Measurements from ENCODE around the gene CBY1.
A peak's percentile ranks its signal among the peaks of the same experiment; 100 is the strongest.
"Not testable (repeated sequence)": the region's sequence is repeated elsewhere in the genome, so short reads cannot be mapped to it uniquely, and the experiment has no call there.

Gene CBY1

DNA sequence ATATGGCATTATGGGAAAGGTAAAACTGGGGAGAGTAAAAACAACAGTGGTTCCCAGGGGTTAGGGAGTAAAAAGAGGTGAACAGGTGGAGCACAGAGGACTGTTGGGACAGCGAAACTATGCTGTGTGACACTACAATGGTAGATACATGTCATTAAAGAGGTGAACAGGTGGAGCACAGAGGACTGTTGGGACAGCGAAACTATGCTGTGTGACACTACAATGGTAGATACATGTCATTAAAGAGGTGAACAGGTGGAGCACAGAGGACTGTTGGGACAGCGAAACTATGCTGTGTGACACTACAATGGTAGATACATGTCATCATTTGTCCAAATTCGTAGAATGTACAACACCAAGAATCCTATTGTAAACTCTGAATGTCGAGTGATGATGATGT is 12.2 kb upstream of the CBY1 start:
- not testable (repeated sequence) for DNase-seq (ENCODE audit: low read depth, low spot score); H3K4me3 ChIP-seq (ENCODE audit: low read length)

- no peak overlapping the region for H3K4me3 ChIP-seq (ENCODE audit: low read length)
- DNase-seq (ENCODE audit: low read depth, low spot score): no peak
Observed at GRCh38 chr22:38645430-38645829, 11.0 kb upstream of the CBY1 start.

- no peak overlapping the region for H3K4me3 ChIP-seq (ENCODE audit: low read length)
- no peak for DNase-seq (ENCODE audit: low read depth, low spot score)
Observed at GRCh38 chr22:38649841-38650522, 6.5 kb upstream of the CBY1 start.

DNA sequence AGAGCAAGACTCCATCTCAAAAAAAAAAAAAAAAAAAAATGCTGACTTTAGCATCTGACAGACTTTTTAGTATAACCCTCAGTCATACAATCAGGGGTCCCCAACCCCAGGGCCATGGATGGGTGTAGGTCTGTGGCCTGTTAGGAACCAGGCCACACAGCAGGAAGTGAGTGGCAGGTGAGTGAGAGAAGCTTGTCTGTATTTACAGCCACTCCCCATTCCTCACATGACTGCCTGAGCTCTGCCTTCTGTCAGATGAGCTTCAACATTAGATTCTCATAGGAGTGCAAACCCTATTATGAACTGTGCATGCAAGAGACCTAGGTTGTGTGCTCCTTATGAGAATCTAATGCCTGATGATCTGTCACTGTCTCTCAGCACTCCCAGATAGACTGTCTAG is 3.6 kb upstream of the CBY1 start:
- no peak for DNase-seq (ENCODE audit: low read depth, low spot score)
- no peak overlapping the region for H3K4me3 ChIP-seq (ENCODE audit: low read length)

DNA sequence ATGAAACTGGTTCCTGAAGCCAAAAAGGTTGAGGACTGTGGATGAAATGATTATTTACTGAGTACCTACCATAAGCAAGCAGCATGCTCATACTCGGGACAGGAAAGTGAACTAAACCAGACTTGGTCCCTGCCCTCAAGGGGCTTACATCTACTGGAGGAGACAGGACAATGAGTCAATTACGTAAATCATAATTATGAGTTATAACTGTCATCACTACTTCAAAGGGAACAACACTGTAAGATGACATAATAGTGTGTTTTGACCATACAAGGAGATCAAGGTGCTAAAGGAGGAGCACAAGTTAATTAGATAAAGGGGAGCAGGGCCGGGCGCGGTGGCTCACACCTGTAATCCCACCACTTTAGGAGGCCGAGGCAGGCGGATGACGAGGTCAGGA is 2.7 kb upstream of the CBY1 start:
- H3K4me3 ChIP-seq (ENCODE audit: low read length): no peak overlapping the region
- DNase-seq (ENCODE audit: low read depth, low spot score): no peak

GRCh38 chr22:38655519-38656255 is 751 bp upstream of the CBY1 start:
- DNase-seq (ENCODE audit: low read depth, low spot score): no peak
- H3K4me3 ChIP-seq (ENCODE audit: low read length): peak overlapping the region; percentile 89

DNA sequence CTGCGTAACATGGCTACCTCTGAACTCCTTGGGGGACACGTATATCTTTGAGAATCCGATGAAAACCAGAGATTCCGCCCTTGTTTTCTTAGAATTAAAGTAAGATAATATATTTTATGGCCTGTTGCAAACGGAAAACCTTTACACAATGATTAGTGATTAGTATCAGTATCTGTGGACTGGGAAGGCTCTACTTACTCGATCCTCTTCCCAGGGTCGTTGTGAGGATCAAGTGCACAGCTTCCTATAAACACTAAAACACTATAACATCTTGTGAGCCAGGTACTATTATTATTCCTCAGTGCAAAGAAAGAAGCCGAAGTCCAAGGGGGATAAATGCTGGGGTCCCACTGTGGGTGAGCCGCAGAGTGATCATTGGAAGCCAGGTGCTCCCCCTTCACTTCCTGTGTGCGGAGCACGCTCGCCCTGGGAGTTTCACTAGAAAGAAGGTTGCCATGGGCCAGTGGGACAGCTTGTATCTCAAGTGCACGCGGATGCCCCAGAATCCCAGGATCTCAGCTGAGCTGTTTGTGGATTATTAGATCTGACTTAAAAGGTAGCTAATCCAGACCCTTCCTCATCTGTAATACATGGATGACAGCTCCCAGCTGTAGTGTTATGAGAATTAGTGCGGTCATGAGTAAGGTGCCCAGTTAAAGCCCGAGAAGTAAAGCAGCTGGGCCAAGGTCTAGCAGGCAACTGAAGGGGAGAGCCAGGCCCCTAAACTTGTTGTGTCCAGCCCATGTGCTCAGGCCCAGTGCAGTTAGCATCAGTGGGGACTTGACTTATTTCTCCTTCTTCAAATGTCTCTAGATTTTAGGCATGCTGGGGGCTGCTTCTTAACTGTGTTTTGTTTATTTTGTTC is 839 bp downstream of the CBY1 start:
- H3K4me3 ChIP-seq (ENCODE audit: low read length): peak overlapping the region; percentile 89
- no peak for DNase-seq (ENCODE audit: low read depth, low spot score)

DNA sequence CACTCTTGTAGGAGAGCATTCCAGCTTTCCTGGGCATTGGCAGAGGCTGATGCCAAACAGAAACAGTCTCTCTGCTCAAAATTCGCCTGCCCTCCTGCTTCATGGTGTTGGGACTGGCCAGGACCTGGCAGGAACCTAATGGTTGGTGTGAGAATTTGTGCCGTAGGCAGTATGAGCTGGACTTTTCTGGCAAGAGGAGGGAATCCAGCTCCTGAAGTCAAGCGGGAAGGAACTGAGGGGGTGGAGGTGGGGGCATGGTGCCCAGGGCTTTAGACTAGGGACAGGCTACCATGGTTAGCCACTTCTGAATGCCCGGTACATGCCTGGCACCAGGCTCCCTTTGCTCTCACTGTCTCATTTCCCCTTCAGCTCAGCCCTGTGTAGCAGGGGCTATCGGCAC is 18.4 kb downstream of the CBY1 start:
- DNase-seq (ENCODE audit: low read depth, low spot score): no peak
- H3K4me3 ChIP-seq (ENCODE audit: low read length): no peak overlapping the region

- DNase-seq (ENCODE audit: low read depth, low spot score): no peak
- H3K4me3 ChIP-seq (ENCODE audit: low read length): no peak overlapping the region
Observed at GRCh38 chr22:38675833-38676232, 19.4 kb downstream of the CBY1 start.

- peak within 1 kb of the TSS; percentile 99 for H3K4me3 ChIP-seq (ENCODE audit: low read length)
- DNase-seq (ENCODE audit: low read depth, low spot score): peak; percentile 72
Observed at GRCh38 chr22:38681582-38682335, 25.3 kb downstream of the CBY1 start, which contains the start of gene TOMM22. TOMM22 (plus strand) TSS chr22:38681957; CDS start chr22:38681979, 22 bp downstream.

DNA sequence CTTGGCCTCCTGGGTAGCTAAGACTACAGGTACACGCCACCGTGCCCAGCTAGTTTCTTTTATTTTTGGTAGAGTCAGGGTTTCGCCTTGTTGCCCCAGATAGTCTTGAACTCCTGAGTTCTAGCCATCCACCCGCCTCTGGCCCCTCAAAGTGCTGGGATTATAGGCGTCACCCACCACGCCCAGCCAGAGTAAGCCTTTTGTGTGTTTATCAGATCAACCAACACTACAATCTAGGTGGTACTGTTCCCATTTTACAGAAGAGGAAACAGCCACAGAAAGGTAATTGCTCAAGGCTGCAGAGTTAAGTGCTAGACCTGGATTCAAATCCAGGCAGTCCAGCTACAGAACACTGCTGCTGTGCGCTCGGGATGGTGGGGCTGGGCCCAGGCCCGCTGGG is 28.5 kb downstream of the CBY1 start:
- H3K4me3 ChIP-seq (ENCODE audit: low read length): no peak overlapping the region
- DNase-seq (ENCODE audit: low read depth, low spot score): no peak

DNA sequence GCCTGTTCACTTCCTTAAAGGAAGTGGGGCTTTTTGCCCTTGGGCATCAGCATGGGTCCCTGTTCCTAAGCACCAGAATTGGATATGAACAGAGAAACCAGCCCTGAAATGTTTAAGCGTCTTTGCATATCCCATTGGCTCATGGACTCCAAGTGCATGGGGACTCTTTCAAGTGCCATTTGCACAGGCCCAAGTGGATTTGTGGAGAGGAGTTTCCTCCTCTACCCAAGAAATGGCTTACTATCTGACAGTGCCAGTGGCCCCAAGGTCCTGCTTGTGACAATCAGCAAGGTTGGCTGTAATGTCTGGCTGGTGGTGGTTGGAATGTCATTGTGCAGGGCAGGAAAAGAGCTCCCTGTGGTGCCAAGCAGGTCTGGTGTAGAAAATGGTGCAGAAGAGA is 29.3 kb downstream of the CBY1 start:
- no peak for DNase-seq (ENCODE audit: low read depth, low spot score)
- no peak overlapping the region for H3K4me3 ChIP-seq (ENCODE audit: low read length)

DNA sequence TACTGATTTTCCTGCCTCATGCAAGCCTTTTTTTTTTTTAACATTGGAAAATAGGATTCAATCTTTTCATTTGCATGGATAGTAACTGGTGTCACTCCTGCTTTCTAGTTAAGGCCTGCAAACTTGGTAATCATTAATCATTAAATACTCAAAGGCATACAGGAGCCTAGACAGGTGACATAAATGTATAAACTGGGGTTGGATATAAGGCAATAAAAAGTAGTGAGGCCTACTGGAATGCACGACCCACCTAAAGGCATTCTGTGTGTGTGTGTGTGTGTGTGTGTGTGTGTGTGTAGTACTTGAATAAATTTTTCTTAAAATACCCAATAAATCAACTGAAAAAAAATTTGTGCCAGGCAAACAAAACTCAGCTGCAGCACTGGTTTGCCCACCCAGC is 33.2 kb downstream of the CBY1 start:
- H3K4me3 ChIP-seq (ENCODE audit: low read length): no peak overlapping the region
- no peak for DNase-seq (ENCODE audit: low read depth, low spot score)

GRCh38 chr22:38694049-38694448 is 37.6 kb downstream of the CBY1 start:
- H3K4me3 ChIP-seq (ENCODE audit: low read length): no peak overlapping the region
- DNase-seq (ENCODE audit: low read depth, low spot score): no peak

- H3K4me3 ChIP-seq (ENCODE audit: low read length): no peak overlapping the region
- no peak for DNase-seq (ENCODE audit: low read depth, low spot score)
Observed at GRCh38 chr22:38694940-38695339, 38.5 kb downstream of the CBY1 start.

- H3K4me3 ChIP-seq (ENCODE audit: low read length): no peak overlapping the region
- no peak for DNase-seq (ENCODE audit: low read depth, low spot score)
Observed at GRCh38 chr22:38696606-38697424, 40.4 kb downstream of the CBY1 start.

- no peak for DNase-seq (ENCODE audit: low read depth, low spot score)
- no peak overlapping the region for H3K4me3 ChIP-seq (ENCODE audit: low read length)
Observed at GRCh38 chr22:38697425-38698089, 41.1 kb downstream of the CBY1 start.

Data from Jurkat, Clone E6-1 (cell line).